ENCODE results near the gene C1GALT1. TPM values are rescaled to one million over a fixed set of nuclear protein-coding genes. Genes with fewer than 3 reads are reported as not detected.

Gene C1GALT1
- total RNA-seq, 1 experiment from 2014 or later: 27.2 TPM

DNA sequence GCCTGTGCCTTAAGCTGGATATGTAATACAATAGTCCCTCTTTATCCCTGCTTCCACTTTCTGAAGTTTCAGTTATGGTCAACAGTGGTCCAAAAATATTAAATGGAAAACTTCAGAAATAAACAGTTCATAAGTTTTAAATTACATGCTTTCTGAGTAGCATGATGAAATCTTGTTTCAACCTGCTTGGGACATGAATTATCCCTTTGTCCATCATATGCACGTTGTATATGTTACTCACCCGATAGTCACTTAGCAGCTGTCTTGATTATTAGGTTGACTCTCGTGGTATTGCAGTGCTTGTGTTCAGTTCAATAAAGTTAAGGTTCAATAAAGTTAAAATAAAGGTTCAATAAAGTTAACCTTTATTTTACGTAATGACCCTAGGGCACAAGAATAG, 25.5 kb downstream of the C1GALT1 start:
- DNase-seq (ENCODE audit: low read depth, low spot score) (no peak), ATAC-seq (no peak)
- no peak overlapping the region for H3K27ac ChIP-seq (ENCODE audit: low read depth, low read length)
- no peak overlapping the region for H3K9ac ChIP-seq (ENCODE audit: low read length)
- H3K9me2 ChIP-seq (ENCODE audit: insufficient read depth): no peaks in the 10 kb centered on the region
- no peaks in the 10 kb centered on the region for H3K4me1 ChIP-seq (ENCODE audit: control insufficient read depth in 1 of 2, insufficient read depth in 2 of 2, low read length in 2 of 2)
- H2AFZ ChIP-seq (ENCODE audit: low read depth, low read length, poor library complexity, severe bottlenecking): no peak overlapping the region
- H3K9me3 ChIP-seq (ENCODE audit: control insufficient read depth in 1 of 2, insufficient read depth in 1 of 2, low read depth in 1 of 2, low read length in 2 of 2): 0 out of 4 replicates have a peak, but pooled peaks cover 0 to 3% of the 10 kb centered on the region in 2 experiments
- H3K79me2 ChIP-seq (ENCODE audit: insufficient read depth, low read length): peaks cover 86% of the 10 kb centered on the region
- TF ChIP-seq CBX3 (IDR thresholded peaks at IDR 0.05; ENCODE audit: low read depth): no peak
- ChIA-PET POLR2A (no interaction called here), RAD21 (ENCODE audit: low non-redundant PET in 1 of 2, low total read pairs in 2 of 2, uncharacterized antibody in 2 of 2, unreplicated experiment in 2 of 2) (no interaction called here), CTCF (no interaction called here)
- intact Hi-C loops (cut with micrococcal nuclease): no loop called here
- no peak overlapping the region for H3K4me3 ChIP-seq (replicated peaks in 1 of 2; ENCODE audit: low read depth in 1 of 2, low read length in 2 of 2)
- H3K4me2 ChIP-seq (ENCODE audit: low read length): no peak overlapping the region
- no peaks in the 10 kb centered on the region for H3K36me3 ChIP-seq (ENCODE audit: control insufficient read depth in 1 of 2, insufficient read depth in 2 of 2, low read length in 2 of 2)
- BruUV-seq (replicated peaks): no TSS peak
- H4K20me1 ChIP-seq (ENCODE audit: insufficient read depth): no peaks in the 10 kb centered on the region
- no peaks in the 10 kb centered on the region for H3K27me3 ChIP-seq (ENCODE audit: insufficient read depth, low read length)

DNA sequence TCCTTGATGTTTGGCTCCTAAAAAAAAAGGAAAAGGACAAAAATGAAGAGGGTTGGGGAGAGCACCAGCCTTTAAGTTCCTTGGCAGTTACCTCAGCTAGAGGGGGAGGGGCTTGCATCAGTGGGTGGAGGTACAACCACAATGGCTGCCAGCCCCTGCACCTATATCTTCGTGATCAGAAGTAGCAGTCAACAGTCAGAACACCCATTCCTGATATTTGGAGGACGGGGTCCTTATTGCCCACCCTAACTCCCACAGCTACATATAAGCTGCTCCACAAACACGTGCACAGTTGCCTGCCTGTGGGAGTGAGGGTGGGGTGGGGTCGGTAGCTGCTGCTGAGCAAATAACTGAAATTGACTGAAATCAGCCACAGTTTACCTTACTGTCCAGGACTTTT, 26.2 kb downstream of the C1GALT1 start:
- Histone ChIP-seq H3K27me3 (ENCODE audit: insufficient read depth, low read length) (no peaks in the 10 kb centered on the region), H3K9me3 (ENCODE audit: control insufficient read depth in 1 of 2, insufficient read depth in 1 of 2, low read depth in 1 of 2, low read length in 2 of 2) (0 out of 4 replicates have a peak, but pooled peaks cover 0 to 3% of the 10 kb centered on the region in 2 experiments), H3K4me3 (replicated peaks in 1 of 2; ENCODE audit: low read depth in 1 of 2, low read length in 2 of 2) (no peak overlapping the region), H3K9ac (ENCODE audit: low read length) (no peak overlapping the region), H4K20me1 (ENCODE audit: insufficient read depth) (no peaks in the 10 kb centered on the region), H3K79me2 (ENCODE audit: insufficient read depth, low read length) (peaks cover 81% of the 10 kb centered on the region), H3K9me2 (ENCODE audit: insufficient read depth) (no peaks in the 10 kb centered on the region), H3K27ac (ENCODE audit: low read depth, low read length) (no peak overlapping the region), H3K4me2 (ENCODE audit: low read length) (no peak overlapping the region), H3K4me1 (ENCODE audit: control insufficient read depth in 1 of 2, insufficient read depth in 2 of 2, low read length in 2 of 2) (no peaks in the 10 kb centered on the region), H3K36me3 (ENCODE audit: control insufficient read depth in 1 of 2, insufficient read depth in 2 of 2, low read length in 2 of 2) (no peaks in the 10 kb centered on the region), H2AFZ (ENCODE audit: low read depth, low read length, poor library complexity, severe bottlenecking) (no peak overlapping the region)
- CTCF ChIA-PET: no interaction called here
- ATAC-seq: no peak
- POLR2A ChIA-PET: no interaction called here
- intact Hi-C loops (cut with micrococcal nuclease): no loop called here
- BruUV-seq (replicated peaks): no TSS peak
- TF ChIP-seq EGR1 (IDR thresholded peaks at IDR 0.05; ENCODE audit: low read depth): no peak
- no peak for TF ChIP-seq POLR2AphosphoS5 (IDR thresholded peaks at IDR 0.05; ENCODE audit: low read depth, low read length)
- DNase-seq (ENCODE audit: low read depth, low spot score): no peak
- RAD21 ChIA-PET (ENCODE audit: low non-redundant PET in 1 of 2, low total read pairs in 2 of 2, uncharacterized antibody in 2 of 2, unreplicated experiment in 2 of 2): no interaction called here

Data from HCT116 (cell line).